ENCODE measurements around the gene SCMH1.
A peak's percentile ranks its signal among the peaks of the same experiment; 100 is the strongest.

The SCMH1 gene

DNA sequence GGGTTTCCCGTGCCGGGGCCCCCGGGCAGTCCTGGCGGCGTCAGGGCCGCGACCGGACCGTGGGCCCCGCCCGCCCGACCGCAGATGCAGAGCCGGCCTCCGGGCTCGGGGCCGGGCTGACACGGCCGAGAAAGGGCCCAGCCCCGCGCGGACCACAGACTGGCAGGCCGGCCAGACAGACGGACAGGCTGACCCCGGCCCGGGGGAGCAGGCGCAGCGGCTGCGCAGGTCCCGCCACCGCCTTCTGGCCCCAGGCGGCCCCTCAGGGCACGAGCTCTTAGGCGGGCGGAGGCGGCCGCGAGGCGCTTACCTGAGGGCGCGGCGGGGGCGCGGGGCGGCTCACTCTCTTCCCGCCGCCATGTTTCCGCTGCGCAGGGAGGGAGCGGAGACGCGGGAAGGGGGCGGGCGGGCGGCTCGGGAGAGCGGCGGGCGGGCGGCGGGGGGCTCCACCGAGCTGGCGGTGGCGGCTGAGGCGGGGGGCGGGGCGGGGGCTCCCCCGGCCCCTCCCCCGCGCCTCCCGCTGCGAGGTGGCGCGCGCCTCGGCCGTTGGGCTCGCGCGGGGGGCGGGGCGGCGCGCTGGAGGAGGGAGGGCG lies at the start of gene SCMH1:
SCMH1 (minus strand) TSS at position 558 of the 593 bp plus-strand sequence. CDS start 56,173 bp downstream, outside the sequence.
- no peaks in the 10 kb centered on the region for H3K27me3 ChIP-seq (ENCODE audit: control insufficient read depth, low read length)
- peaks cover 16% of the 10 kb centered on the region for H4K20me1 ChIP-seq (ENCODE audit: control insufficient read depth, insufficient read depth, low read depth, low read length)
- H3K4me1 ChIP-seq (ENCODE audit: control insufficient read depth, low read length): peaks cover 66% of the 10 kb centered on the region

DNA sequence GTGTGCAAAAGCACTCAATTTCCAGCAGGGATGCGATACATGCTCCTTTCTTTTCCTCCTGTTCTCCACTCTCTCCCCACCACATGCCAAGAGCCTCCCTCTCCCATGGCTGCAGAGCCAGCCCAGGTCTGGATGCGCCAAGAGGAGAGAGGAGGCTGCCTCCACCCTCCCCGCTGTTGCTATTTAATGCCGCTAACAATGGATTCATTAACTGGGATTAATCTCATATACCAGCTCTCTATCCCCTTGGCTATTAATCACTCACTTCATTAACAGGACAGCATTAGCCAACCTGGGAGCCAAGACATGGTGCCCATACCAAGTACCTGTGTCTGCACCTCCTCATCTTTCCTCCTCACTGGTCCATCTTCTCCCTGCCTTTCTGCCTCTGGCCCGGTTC lies 49.1 kb upstream of the SCMH1 start:
- Histone ChIP-seq H3K27me3 (ENCODE audit: control insufficient read depth, low read length) (peaks cover 16% of the 10 kb centered on the region; the same call in 1 of the 2 replicates), H3K36me3 (ENCODE audit: control insufficient read depth, low read length) (no peaks in the 10 kb centered on the region), H3K4me1 (ENCODE audit: control insufficient read depth, low read length) (0 out of 2 replicates have a peak, but pooled peaks cover 4% of the 10 kb centered on the region)

More for the DNA sequence above, at the start of gene SCMH1:
- peaks cover 8% of the 10 kb centered on the region; the same call in 1 of the 2 replicates for H3F3A ChIP-seq (ENCODE audit: control insufficient read depth, insufficient read depth)
- peaks cover 16% of the 10 kb centered on the region for H3K36me3 ChIP-seq (ENCODE audit: control insufficient read depth, low read length)
- no peak for TF ChIP-seq EZH2phosphoT487 (IDR thresholded peaks at IDR 0.05; ENCODE audit: borderline replicate concordance, low read length)
- TF ChIP-seq, protein P1, sequence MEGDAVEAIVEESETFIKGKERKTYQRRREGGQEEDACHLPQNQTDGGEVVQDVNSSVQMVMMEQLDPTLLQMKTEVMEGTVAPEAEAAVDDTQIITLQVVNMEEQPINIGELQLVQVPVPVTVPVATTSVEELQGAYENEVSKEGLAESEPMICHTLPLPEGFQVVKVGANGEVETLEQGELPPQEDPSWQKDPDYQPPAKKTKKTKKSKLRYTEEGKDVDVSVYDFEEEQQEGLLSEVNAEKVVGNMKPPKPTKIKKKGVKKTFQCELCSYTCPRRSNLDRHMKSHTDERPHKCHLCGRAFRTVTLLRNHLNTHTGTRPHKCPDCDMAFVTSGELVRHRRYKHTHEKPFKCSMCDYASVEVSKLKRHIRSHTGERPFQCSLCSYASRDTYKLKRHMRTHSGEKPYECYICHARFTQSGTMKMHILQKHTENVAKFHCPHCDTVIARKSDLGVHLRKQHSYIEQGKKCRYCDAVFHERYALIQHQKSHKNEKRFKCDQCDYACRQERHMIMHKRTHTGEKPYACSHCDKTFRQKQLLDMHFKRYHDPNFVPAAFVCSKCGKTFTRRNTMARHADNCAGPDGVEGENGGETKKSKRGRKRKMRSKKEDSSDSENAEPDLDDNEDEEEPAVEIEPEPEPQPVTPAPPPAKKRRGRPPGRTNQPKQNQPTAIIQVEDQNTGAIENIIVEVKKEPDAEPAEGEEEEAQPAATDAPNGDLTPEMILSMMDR (IDR thresholded peaks at IDR 0.05; ENCODE audit: low read depth, low read length, poor library complexity, severe bottlenecking): no peak
- peak within 1 kb of the TSS; percentile 89 for H3K4me2 ChIP-seq (ENCODE audit: low read length)
- peak within 1 kb of the TSS; percentile 75 for H3K27ac ChIP-seq (ENCODE audit: low read depth, low read length)
- H3K79me2 ChIP-seq (ENCODE audit: control insufficient read depth, low read length): peaks cover 65% of the 10 kb centered on the region
- H3K9me2 ChIP-seq (replicated peaks; ENCODE audit: control insufficient read depth, low read length): no peaks in the 10 kb centered on the region
- no peaks in the 10 kb centered on the region for H3K9me3 ChIP-seq (ENCODE audit: control insufficient read depth, insufficient read depth, low read length)
- peak within 1 kb of the TSS; percentile 86 for H3K4me3 ChIP-seq (ENCODE audit: low read length)

DNA sequence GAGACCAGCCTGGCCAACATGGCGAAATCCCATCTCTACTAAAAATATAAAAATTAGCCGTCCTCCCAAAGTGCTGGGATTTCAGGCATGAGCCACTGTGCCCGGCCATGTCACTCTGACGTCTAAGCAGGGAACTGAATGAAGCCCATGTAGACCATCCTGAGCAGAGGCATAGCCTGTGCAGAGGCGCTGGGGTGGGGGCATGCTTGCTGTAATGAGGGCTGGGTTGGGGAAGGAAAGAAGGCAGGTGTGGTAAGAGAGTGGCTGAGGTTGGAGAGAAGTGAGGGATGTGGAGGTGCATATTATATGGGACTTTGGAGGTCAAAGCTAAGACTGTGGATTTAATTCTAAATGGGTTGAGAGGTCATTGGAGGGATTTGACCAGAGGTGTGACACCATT lies 47.1 kb upstream of the SCMH1 start:
- Histone ChIP-seq H3K9me3 (ENCODE audit: control insufficient read depth, insufficient read depth, low read length) (no peaks in the 10 kb centered on the region), H3K4me1 (ENCODE audit: control insufficient read depth, low read length) (0 out of 2 replicates have a peak, but pooled peaks cover 4% of the 10 kb centered on the region), H3F3A (ENCODE audit: control insufficient read depth, insufficient read depth) (no peaks in the 10 kb centered on the region), H3K4me2 (ENCODE audit: low read length) (no peak overlapping the region), H4K20me1 (ENCODE audit: control insufficient read depth, insufficient read depth, low read depth, low read length) (no peaks in the 10 kb centered on the region), H3K36me3 (ENCODE audit: control insufficient read depth, low read length) (no peaks in the 10 kb centered on the region), H3K27ac (ENCODE audit: low read depth, low read length) (no peak overlapping the region), H3K27me3 (ENCODE audit: control insufficient read depth, low read length) (peaks cover 29% of the 10 kb centered on the region), H3K79me2 (ENCODE audit: control insufficient read depth, low read length) (no peaks in the 10 kb centered on the region), H3K9me2 (replicated peaks; ENCODE audit: control insufficient read depth, low read length) (no peaks in the 10 kb centered on the region), H3K4me3 (ENCODE audit: low read length) (no peak overlapping the region)
- TF ChIP-seq, protein P1 (IDR thresholded peaks at IDR 0.05; ENCODE audit: low read depth, low read length, poor library complexity, severe bottlenecking): no peak
- no peak for TF ChIP-seq EZH2phosphoT487 (IDR thresholded peaks at IDR 0.05; ENCODE audit: borderline replicate concordance, low read length)

More for the DNA sequence above, 49.1 kb upstream of the SCMH1 start:
- no peaks in the 10 kb centered on the region for H3F3A ChIP-seq (ENCODE audit: control insufficient read depth, insufficient read depth)
- no peaks in the 10 kb centered on the region for H3K79me2 ChIP-seq (ENCODE audit: control insufficient read depth, low read length)
- no peak overlapping the region for H3K4me3 ChIP-seq (ENCODE audit: low read length)
- no peak overlapping the region for H3K27ac ChIP-seq (ENCODE audit: low read depth, low read length)
- TF ChIP-seq, protein P1 (IDR thresholded peaks at IDR 0.05; ENCODE audit: low read depth, low read length, poor library complexity, severe bottlenecking): no peak
- no peak for TF ChIP-seq EZH2phosphoT487 (IDR thresholded peaks at IDR 0.05; ENCODE audit: borderline replicate concordance, low read length)
- H3K9me3 ChIP-seq (ENCODE audit: control insufficient read depth, insufficient read depth, low read length): no peaks in the 10 kb centered on the region
- no peaks in the 10 kb centered on the region for H3K9me2 ChIP-seq (replicated peaks; ENCODE audit: control insufficient read depth, low read length)
- H4K20me1 ChIP-seq (ENCODE audit: control insufficient read depth, insufficient read depth, low read depth, low read length): no peaks in the 10 kb centered on the region
- H3K4me2 ChIP-seq (ENCODE audit: low read length): no peak overlapping the region
